ENCODE data around the gene LEFTY2.

GRCh38 chr1:225918280-225918679, 22.7 kb downstream of the LEFTY2 start:
- TF ChIP-seq EZH2phosphoT487 (IDR thresholded peaks at IDR 0.05; ENCODE audit: low read length) (no peak), CTCF (IDR thresholded peaks at IDR 0.05; ENCODE audit: low read length) (no peak)

Data from MM.1S (cell line).